ENCODE results near the gene OTOG.

DNA sequence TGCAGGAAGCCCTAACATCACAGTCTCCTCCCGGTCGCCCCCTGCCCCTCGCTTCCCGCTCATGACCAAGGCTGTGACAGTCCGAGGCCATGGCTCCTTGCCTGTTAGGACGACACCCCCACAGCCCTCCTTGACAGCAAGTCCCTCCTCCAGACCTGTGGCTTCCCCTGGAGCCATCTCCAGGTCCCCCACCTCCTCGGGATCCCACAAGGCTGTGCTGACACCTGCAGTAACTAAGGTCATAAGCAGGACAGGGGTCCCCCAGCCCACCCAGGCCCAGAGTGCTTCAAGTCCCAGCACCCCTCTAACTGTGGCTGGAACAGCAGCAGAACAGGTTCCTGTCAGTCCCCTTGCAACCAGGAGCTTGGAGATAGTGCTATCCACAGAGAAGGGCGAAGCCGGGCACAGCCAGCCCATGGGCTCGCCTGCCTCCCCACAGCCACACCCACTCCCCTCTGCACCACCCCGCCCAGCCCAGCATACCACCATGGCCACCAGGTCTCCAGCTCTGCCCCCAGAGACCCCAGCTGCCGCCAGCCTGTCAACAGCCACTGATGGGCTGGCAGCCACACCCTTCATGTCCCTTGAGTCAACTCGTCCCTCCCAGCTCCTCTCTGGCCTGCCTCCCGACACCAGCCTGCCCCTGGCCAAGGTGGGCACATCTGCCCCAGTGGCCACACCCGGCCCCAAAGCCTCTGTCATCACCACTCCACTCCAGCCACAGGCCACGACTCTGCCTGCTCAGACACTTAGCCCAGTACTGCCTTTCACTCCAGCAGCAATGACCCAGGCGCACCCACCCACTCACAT is 63.2 kb downstream of the OTOG start:
- TF ChIP-seq EZH2phosphoT487 (IDR thresholded peaks at IDR 0.05; ENCODE audit: borderline replicate concordance, low read length), result no peak
- TF ChIP-seq, protein P1, sequence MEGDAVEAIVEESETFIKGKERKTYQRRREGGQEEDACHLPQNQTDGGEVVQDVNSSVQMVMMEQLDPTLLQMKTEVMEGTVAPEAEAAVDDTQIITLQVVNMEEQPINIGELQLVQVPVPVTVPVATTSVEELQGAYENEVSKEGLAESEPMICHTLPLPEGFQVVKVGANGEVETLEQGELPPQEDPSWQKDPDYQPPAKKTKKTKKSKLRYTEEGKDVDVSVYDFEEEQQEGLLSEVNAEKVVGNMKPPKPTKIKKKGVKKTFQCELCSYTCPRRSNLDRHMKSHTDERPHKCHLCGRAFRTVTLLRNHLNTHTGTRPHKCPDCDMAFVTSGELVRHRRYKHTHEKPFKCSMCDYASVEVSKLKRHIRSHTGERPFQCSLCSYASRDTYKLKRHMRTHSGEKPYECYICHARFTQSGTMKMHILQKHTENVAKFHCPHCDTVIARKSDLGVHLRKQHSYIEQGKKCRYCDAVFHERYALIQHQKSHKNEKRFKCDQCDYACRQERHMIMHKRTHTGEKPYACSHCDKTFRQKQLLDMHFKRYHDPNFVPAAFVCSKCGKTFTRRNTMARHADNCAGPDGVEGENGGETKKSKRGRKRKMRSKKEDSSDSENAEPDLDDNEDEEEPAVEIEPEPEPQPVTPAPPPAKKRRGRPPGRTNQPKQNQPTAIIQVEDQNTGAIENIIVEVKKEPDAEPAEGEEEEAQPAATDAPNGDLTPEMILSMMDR (IDR thresholded peaks at IDR 0.05; ENCODE audit: low read depth, low read length, poor library complexity, severe bottlenecking), result no peak

All from DOHH2 (cell line).